Sigmoid colon (tissue), 4 donors: Measurements from ENCODE around the gene NUP62.

ENCODE experiments used
- CTCF ChIP-seq, 4 experiments: fragments of 450-650 bp in 3 of 4; fragments of 200-600 bp in 1 of 4; IDR thresholded peaks; one replicate each; pipeline ENCODE4 v1.5.1; 2016 to 2019; ENCODE audit warnings: antibody characterized with exemption in 4 of 4, mild to moderate bottlenecking in 3 of 4, moderate library complexity in 2 of 4
- POLR2AphosphoS5 ChIP-seq, 4 donors: sonication (generic); formaldehyde crosslinking; IDR thresholded peaks; one replicate each; pipeline ENCODE4 v1.6.1; 2017; ENCODE audit warnings: antibody characterized with exemption in 4 of 4

- no peak for TF ChIP-seq POLR2AphosphoS5 (IDR thresholded peaks at IDR 0.05)
- TF ChIP-seq CTCF (IDR thresholded peaks at IDR 0.05): no peak
These were observed 44.7 kb upstream of the NUP62 start for GRCh38 chr19:49973987-49974386.
